GM12892 (cell line): ENCODE data around the gene ZBTB16.

Experiments
- DNase-seq: peaks from one replicate; pipeline ENCODE4 v3.0.0; 2011; ENCODE audit not compliant: insufficient read length
- FAIRE-seq: peaks from 2 replicates; lab custom pipeline; 2011; peaks lifted over from hg19 to GRCh38; lab: Jason Lieb, UNC
- POLR2A ChIP-seq: IDR thresholded peaks from 2 replicates; pipeline ENCODE4 v1.6.1; 2011; ENCODE audit warnings: low read depth, low read length, control low read depth
- POLR2AphosphoS5 ChIP-seq: IDR thresholded peaks from 2 replicates; pipeline ENCODE4 v1.6.1; 2011; ENCODE audit warnings: low read depth, low read length, control low read depth
- TAF1 ChIP-seq: IDR thresholded peaks from 2 replicates; pipeline ENCODE4 v1.6.1; 2011; ENCODE audit warnings: low read depth, mild to moderate bottlenecking, control low read depth, low read length, borderline replicate concordance

The ZBTB16 gene

GRCh38 chr11:114181195-114181594 lies 121.7 kb downstream of the ZBTB16 start:
- FAIRE-seq: no peak
- DNase-seq: no peak
- no peak for TF ChIP-seq POLR2AphosphoS5
- TF ChIP-seq POLR2A: no peak
- no peak for TF ChIP-seq TAF1

- TF ChIP-seq POLR2AphosphoS5: no peak
- no peak for TF ChIP-seq TAF1
- TF ChIP-seq POLR2A: no peak
- FAIRE-seq (no peak), DNase-seq (no peak)
These were observed 122.2 kb downstream of the ZBTB16 start for GRCh38 chr11:114181752-114182151.

GRCh38 chr11:114182471-114183043 lies 123.0 kb downstream of the ZBTB16 start:
- TF ChIP-seq POLR2AphosphoS5 (no peak), POLR2A (no peak), TAF1 (no peak)
- FAIRE-seq: peak; percentile 5
- DNase-seq: no peak

DNA sequence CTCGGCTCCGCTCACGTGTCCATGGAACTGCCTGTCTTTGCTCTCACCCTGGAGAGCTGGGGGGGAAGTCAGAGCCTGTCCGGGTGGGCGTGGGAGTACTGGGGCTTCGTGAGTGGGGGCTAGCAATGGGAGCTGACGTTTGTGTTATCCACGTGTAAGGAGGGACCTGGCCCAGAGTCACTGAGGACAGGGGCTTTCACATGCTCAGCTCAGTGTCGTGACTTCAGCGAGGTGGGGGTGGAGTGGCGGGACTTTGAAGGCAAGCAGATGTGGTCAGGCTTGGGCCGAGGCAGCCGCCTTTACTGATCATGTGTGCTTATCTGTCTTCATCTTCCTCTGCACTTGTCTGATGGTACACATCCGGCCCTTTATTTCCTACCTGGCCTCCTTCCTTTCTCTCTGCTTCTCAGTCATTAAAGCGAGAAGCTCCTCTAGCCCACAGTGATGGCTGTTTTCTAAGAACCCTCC lies 123.6 kb downstream of the ZBTB16 start:
- TF ChIP-seq POLR2AphosphoS5 (no peak), POLR2A (no peak)
- FAIRE-seq (no peak), DNase-seq (no peak)

GRCh38 chr11:114185436-114185835 lies 125.9 kb downstream of the ZBTB16 start:
- FAIRE-seq (no peak), DNase-seq (no peak)
- TF ChIP-seq POLR2A: no peak
- no peak for TF ChIP-seq TAF1
- no peak for TF ChIP-seq POLR2AphosphoS5

GRCh38 chr11:114187173-114187572 lies 127.7 kb downstream of the ZBTB16 start:
- no peak for TF ChIP-seq TAF1
- no peak for TF ChIP-seq POLR2A
- no peak for TF ChIP-seq POLR2AphosphoS5
- FAIRE-seq: peak; percentile 66
- no peak for DNase-seq

GRCh38 chr11:114188851-114189570 lies 129.5 kb downstream of the ZBTB16 start:
- TF ChIP-seq POLR2AphosphoS5 (no peak), POLR2A (no peak), TAF1 (no peak)
- FAIRE-seq (no peak), DNase-seq (no peak)

GRCh38 chr11:114190630-114191029 lies 131.1 kb downstream of the ZBTB16 start:
- no peak for FAIRE-seq
- TF ChIP-seq TAF1: no peak
- no peak for TF ChIP-seq POLR2A
- no peak for TF ChIP-seq POLR2AphosphoS5
- DNase-seq: no peak

GRCh38 chr11:114191893-114192292 lies 132.4 kb downstream of the ZBTB16 start:
- DNase-seq: no peak
- TF ChIP-seq POLR2A (no peak), TAF1 (no peak), POLR2AphosphoS5 (no peak)
- no peak for FAIRE-seq

DNA sequence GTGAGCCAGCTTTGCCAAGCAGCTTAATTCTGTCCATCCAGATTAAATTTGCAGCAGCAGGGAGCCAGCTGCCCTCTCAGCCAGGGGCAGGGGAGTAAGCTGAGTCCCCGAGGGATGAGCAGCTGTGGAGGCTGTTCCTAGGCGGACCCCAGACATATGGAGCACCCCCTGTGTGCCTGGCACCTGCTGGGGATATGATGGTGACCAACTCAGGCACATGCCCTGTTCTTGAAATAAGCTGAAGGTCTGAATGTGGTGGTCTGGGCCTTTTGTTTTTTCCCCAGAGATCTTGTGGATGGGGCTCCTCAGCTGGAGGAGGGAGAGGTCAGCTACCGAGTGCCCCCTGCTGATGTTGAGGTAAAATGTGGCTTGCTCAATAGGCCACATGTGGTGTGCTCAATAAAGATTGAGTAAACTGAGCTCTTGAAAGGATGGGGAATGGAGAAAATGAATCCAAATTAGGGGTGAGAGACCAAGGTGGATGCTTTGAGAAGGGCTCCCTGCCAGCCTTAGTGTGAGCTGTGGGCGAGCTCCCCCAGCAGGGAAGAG lies 133.4 kb downstream of the ZBTB16 start:
- FAIRE-seq (no peak), DNase-seq (no peak)
- TF ChIP-seq POLR2A (no peak), POLR2AphosphoS5 (no peak), TAF1 (no peak)

DNA sequence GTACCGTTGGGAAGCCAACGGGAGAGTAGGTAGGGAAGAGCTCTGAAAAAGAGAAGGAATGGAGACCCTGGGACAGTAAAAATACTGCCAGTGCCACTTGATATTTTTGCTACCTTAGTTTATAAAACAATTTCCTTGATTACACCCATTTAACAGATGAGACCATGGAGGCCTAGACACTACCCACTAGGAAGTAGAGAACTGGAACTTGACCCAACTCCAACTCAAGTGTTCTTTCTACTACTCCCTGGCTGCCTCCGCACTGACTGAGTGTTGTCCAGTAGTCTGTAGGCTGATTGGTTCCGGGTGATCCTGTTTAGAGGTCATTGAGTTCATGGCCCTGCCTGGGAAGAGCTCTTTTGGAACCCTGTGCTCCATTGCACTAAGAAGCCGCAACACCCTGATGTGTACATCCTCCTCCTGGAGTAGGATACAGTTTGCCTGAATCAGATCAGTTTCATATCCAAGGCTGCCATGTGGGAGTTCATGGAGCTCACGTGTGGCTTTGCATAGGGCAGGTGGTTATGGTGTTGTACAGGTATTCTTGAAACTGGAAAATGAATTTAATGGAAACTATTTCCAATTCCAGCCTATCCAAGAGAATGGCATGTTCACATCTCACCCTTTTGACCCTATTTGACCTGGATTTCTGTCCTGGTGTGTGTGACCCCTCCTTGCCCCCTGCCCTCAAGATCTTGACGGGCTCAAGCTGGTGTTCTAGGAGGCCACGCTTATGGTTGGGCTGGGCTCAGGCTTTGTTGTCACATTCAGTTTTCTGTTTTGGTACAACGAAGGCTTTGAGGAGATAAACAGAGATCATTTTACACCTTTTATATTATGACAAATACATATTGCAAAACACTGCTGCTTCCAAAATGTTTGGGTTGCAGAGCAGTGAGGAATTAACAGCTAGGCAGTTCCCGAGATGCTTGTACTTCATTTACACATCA lies 134.5 kb downstream of the ZBTB16 start:
- no peak for TF ChIP-seq POLR2A
- TF ChIP-seq POLR2AphosphoS5: no peak
- no peak for TF ChIP-seq TAF1
- FAIRE-seq (no peak), DNase-seq (no peak)

DNA sequence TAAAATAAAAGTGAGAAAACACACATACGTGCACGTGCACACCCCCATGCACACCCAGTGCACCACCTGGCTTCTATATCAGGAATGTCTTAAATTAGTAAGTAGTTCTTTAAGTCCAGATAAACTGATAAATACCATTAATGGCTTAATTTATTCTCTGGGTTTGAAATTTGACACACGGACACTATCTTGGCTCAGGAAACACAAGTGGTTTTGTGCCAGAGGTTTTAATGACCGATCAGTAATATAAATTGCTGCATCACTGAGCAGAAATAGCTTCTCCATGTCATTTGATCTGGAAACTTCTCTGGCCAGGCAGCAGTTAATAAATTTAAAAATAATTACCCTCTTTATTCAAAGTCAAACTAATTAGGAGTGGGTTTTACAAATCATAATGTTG lies 135.2 kb downstream of the ZBTB16 start:
- DNase-seq (no peak), FAIRE-seq (no peak)
- TF ChIP-seq TAF1 (no peak), POLR2AphosphoS5 (no peak), POLR2A (no peak)
